GM19438 (cell line): ENCODE results near the gene FANCE.

Source experiments
- ATAC-seq: cut with Tn5 transposase; IDR thresholded peaks from one replicate; pipeline ENCODE4 v1.9.1; 2021; ENCODE audit warnings: low read depth; ENCODE audit not compliant: unreplicated experiment

The FANCE gene

GRCh38 chr6:35452183-35453090 lies at the start of gene FANCE:
Gene FANCE (plus strand): TSS chr6:35452338. CDS start chr6:35452546, 208 bp downstream.
- peak; percentile 85 for ATAC-seq

GRCh38 chr6:35402856-35403191 lies 49.3 kb upstream of the FANCE start:
- no peak for ATAC-seq

- no peak for ATAC-seq
Observed at GRCh38 chr6:35403544-35404442, 48.3 kb upstream of the FANCE start.

GRCh38 chr6:35406711-35407485 lies 45.2 kb upstream of the FANCE start:
- ATAC-seq, result no peak

GRCh38 chr6:35409245-35409644 lies 42.9 kb upstream of the FANCE start:
- no peak for ATAC-seq

GRCh38 chr6:35410131-35410530 lies 42.0 kb upstream of the FANCE start:
- no peak for ATAC-seq

GRCh38 chr6:35411066-35411465 lies 41.1 kb upstream of the FANCE start:
- ATAC-seq, result no peak

GRCh38 chr6:35412102-35412501 lies 40.0 kb upstream of the FANCE start:
- no peak for ATAC-seq

GRCh38 chr6:35413911-35414310 lies 38.2 kb upstream of the FANCE start:
- ATAC-seq, result no peak

GRCh38 chr6:35415065-35415891 lies 36.9 kb upstream of the FANCE start:
- no peak for ATAC-seq

GRCh38 chr6:35417979-35418661 lies 34.0 kb upstream of the FANCE start:
- ATAC-seq, result no peak

GRCh38 chr6:35419417-35419816 lies 32.7 kb upstream of the FANCE start:
- no peak for ATAC-seq

- ATAC-seq, result no peak
Observed at GRCh38 chr6:35419961-35420360, 32.2 kb upstream of the FANCE start.

- ATAC-seq, result no peak
Observed at GRCh38 chr6:35425284-35425683, 26.9 kb upstream of the FANCE start.

GRCh38 chr6:35426074-35426473 lies 26.1 kb upstream of the FANCE start:
- ATAC-seq, result no peak

GRCh38 chr6:35427435-35427834 lies 24.7 kb upstream of the FANCE start:
- ATAC-seq, result no peak

GRCh38 chr6:35427851-35428321 lies 24.3 kb upstream of the FANCE start:
- ATAC-seq, result no peak

- ATAC-seq, result no peak
Observed at GRCh38 chr6:35428421-35429149, 23.6 kb upstream of the FANCE start.

- no peak for ATAC-seq
Observed at GRCh38 chr6:35429463-35429862, 22.7 kb upstream of the FANCE start.
